ENCODE data around the gene EIF4B. TPM values are rescaled to one million over a fixed set of nuclear protein-coding genes. Genes with fewer than 3 reads are reported as not detected.

EIF4B gene
- total and polyA plus RNA-seq, 9 of the 15 experiments (the other 6 are each of a cell fraction or from before 2014, with no cell fraction given), result 138 to 669 (median 552) TPM

GRCh38 chr12:53079226-53080117 is 73.2 kb downstream of the EIF4B start, which contains the start of gene SPRYD3 (continued):
- TF ChIP-seq POLR3G (IDR thresholded peaks at IDR 0.05; ENCODE audit: extremely low read depth, insufficient read length, insufficient replicate concordance), result no peak
- TF ChIP-seq NR1H2 (CRISPR knock-in tag; IDR thresholded peaks at IDR 0.05), result no peak
- TF ChIP-seq TSC22D4 (tag; IDR thresholded peaks at IDR 0.05), result no peak
- TF ChIP-seq KAT2B (IDR thresholded peaks at IDR 0.05; ENCODE audit: low read depth, low read length), result no peak
- no peak for TF ChIP-seq ZNF699 (CRISPR knock-in tag; IDR thresholded peaks at IDR 0.05; ENCODE audit: insufficient replicate concordance)
- no peak for TF ChIP-seq POLR3A (IDR thresholded peaks at IDR 0.05; ENCODE audit: borderline replicate concordance, extremely low read depth, insufficient read depth, insufficient read length)
- no peak for TF ChIP-seq ZNF124 (CRISPR knock-in tag; IDR thresholded peaks at IDR 0.05)
- no peak for TF ChIP-seq ZNF518B (CRISPR knock-in tag; IDR thresholded peaks at IDR 0.05)
- no peak for TF ChIP-seq BCLAF1 (IDR thresholded peaks at IDR 0.05; ENCODE audit: borderline replicate concordance in 1 of 2, control insufficient read depth in 1 of 2, low read depth in 2 of 2, low read length in 1 of 2)
- no peak for TF ChIP-seq ZNF57 (CRISPR knock-in tag; IDR thresholded peaks at IDR 0.05)
- no peak for TF ChIP-seq SETDB1 (IDR thresholded peaks at IDR 0.05; ENCODE audit: low read length)
- TF ChIP-seq NEUROD1 (IDR thresholded peaks at IDR 0.05; ENCODE audit: borderline replicate concordance, low read depth, low read length, partially characterized antibody), result peak; percentile 98
- peak; percentile 98 for TF ChIP-seq ASH1L (IDR thresholded peaks at IDR 0.05; ENCODE audit: borderline replicate concordance, low read depth, partially characterized antibody)
- no peak for TF ChIP-seq IFI16 (CRISPR knock-in tag; IDR thresholded peaks at IDR 0.05)
- TF ChIP-seq ATF4 (CRISPR knock-in tag; IDR thresholded peaks at IDR 0.05), result no peak
- TF ChIP-seq ZNF354B (CRISPR knock-in tag; IDR thresholded peaks at IDR 0.05), result no peak
- no peak for TF ChIP-seq THRB (CRISPR knock-in tag; conservative IDR thresholded peaks at IDR 0.05)
